ENCODE measurements around the gene CIITA. TPM values are rescaled to one million over a fixed set of nuclear protein-coding genes. Genes with fewer than 3 reads are reported as not detected.
A peak's percentile ranks its signal among the peaks of the same experiment; 100 is the strongest.

The CIITA gene
- total and polyA plus RNA-seq, 10 of the 15 experiments (the other 5 are each of a cell fraction or from before 2014, with no cell fraction given): 11.5 to 145 (median 49.7) TPM

GRCh38 chr16:10878644-10879501 is 1.9 kb downstream of the CIITA start (continued):
- TF ChIP-seq MTA2 (IDR thresholded peaks at IDR 0.05; ENCODE audit: low read depth): peak; percentile 11; the same call in 1 of the 2 replicates
- peak; percentile 73; the same call in 1 of the 2 replicates for TF ChIP-seq NBN (IDR thresholded peaks at IDR 0.05)
- no peak for TF ChIP-seq YBX1 (IDR thresholded peaks at IDR 0.05)
- no peak for TF ChIP-seq PKNOX1 (IDR thresholded peaks at IDR 0.05)
- TF ChIP-seq NFYB (IDR thresholded peaks at IDR 0.05; ENCODE audit: insufficient read depth, low read depth, low read length): no peak
- TF ChIP-seq USF2 (IDR thresholded peaks at IDR 0.05; ENCODE audit: borderline replicate concordance, low read depth, low read length): no peak
- no peak for TF ChIP-seq ETV6 (conservative IDR thresholded peaks at IDR 0.05 in 1 of 2, IDR thresholded peaks at IDR 0.05 in 1 of 2; ENCODE audit: borderline replicate concordance in 1 of 2, low read depth in 1 of 2)
- peak; percentile 13; the same call in 1 of the 2 replicates for TF ChIP-seq FOXK2 (IDR thresholded peaks at IDR 0.05)
- peak; percentile 19 for TF ChIP-seq MEF2B (IDR thresholded peaks at IDR 0.05; ENCODE audit: partially characterized antibody, poor library complexity, severe bottlenecking)
- TF ChIP-seq MXI1 (IDR thresholded peaks at IDR 0.05; ENCODE audit: low read depth, low read length): peak; percentile 89
- peak; percentile 4 for TF ChIP-seq USF1 (IDR thresholded peaks at IDR 0.05; ENCODE audit: borderline replicate concordance, extremely low read length, insufficient read depth, low read depth, low read length)
- TF ChIP-seq ZBTB11 (CRISPR knock-in tag; IDR thresholded peaks at IDR 0.05): no peak
- TF ChIP-seq PBX3 (IDR thresholded peaks at IDR 0.05; ENCODE audit: insufficient replicate concordance, low read depth, low read length): no peak
- no peak for TF ChIP-seq FOXM1 (IDR thresholded peaks at IDR 0.05; ENCODE audit: low read depth, low read length)
- no peak for TF ChIP-seq KLF5 (IDR thresholded peaks at IDR 0.05; ENCODE audit: partially characterized antibody)
- TF ChIP-seq MYB (IDR thresholded peaks at IDR 0.05; ENCODE audit: borderline replicate concordance, low read depth, low read length): no peak
- TF ChIP-seq IRF5 (IDR thresholded peaks at IDR 0.05; ENCODE audit: borderline replicate concordance): no peak
- TF ChIP-seq JUND (IDR thresholded peaks at IDR 0.05; ENCODE audit: low read depth, low read length): no peak
- peak; percentile 92 for TF ChIP-seq SIN3A (IDR thresholded peaks at IDR 0.05; ENCODE audit: low read depth, low read length)
